Left ventricle myocardium inferior (tissue), 1 donor: ENCODE data around the gene OR2C3. TPM values are rescaled to one million over a fixed set of nuclear protein-coding genes. Genes with fewer than 3 reads are reported as not detected.

Experiments
- DNase-seq: peaks from one replicate; pipeline ENCODE4 v3.0.0-alpha.2; 2020
- H3K27ac ChIP-seq: fragments of 200-600 bp; replicated peaks from 2 replicates; pipeline ENCODE4 v1.8.0; 2021
- H3K27me3 ChIP-seq: fragments of 200-600 bp; 2 replicates; pipeline ENCODE4 v1.8.0; 2021; ENCODE audit warnings: low read depth
- H3K36me3 ChIP-seq: fragments of 200-600 bp; 2 replicates; pipeline ENCODE4 v1.8.0; 2021
- H3K4me1 ChIP-seq: fragments of 200-600 bp; 2 replicates; pipeline ENCODE4 v1.8.0; 2021
- H3K4me3 ChIP-seq: fragments of 200-600 bp; 2 replicates; pipeline ENCODE4 v1.8.0; 2021; ENCODE audit warnings: mild to moderate bottlenecking, moderate library complexity
- H3K9me3 ChIP-seq: fragments of 200-600 bp; replicated peaks from 2 replicates; pipeline ENCODE4 v1.8.0; 2021
- intact Hi-C: fragments of 100-400 bp; cut with micrococcal nuclease; formaldehyde crosslinking; loops from one replicate; pipeline ENCODE4 v1.11.0; 2022
- total RNA-seq: library from RNA; stranded (reverse); fragmentation: NEBNext Ultra II Directional; extraction: Animal tissue kit (Norgen Biotek cat#: 25700); gene quantifications from one replicate; pipeline ENCODE4 v1.2.1, GENCODE V29; 2021
- TF ChIP-seq, protein P1 (sequence below): fragments of 200-600 bp; IDR thresholded peaks from 2 replicates; pipeline ENCODE4 v1.8.0; 2021; ENCODE audit warnings: antibody characterized with exemption, mild to moderate bottlenecking, borderline replicate concordance
- donor health status: DM: no; HTN: yes; CAD: no; lungs with severe emphysema.

Gene OR2C3
- total RNA-seq, 1 donor from 2014 or later: not detected

GRCh38 chr1:247518613-247518891 is 17.7 kb downstream of the OR2C3 start:
- Histone ChIP-seq H3K4me3 (peak overlapping the region; percentile 30), H3K4me1 (no peaks in the 10 kb centered on the region), H3K27me3 (peaks cover 39% of the 10 kb centered on the region), H3K9me3 (peaks cover 4% of the 10 kb centered on the region), H3K36me3 (no peaks in the 10 kb centered on the region), H3K27ac (no peak overlapping the region)
- no peak for DNase-seq
- TF ChIP-seq, protein P1, sequence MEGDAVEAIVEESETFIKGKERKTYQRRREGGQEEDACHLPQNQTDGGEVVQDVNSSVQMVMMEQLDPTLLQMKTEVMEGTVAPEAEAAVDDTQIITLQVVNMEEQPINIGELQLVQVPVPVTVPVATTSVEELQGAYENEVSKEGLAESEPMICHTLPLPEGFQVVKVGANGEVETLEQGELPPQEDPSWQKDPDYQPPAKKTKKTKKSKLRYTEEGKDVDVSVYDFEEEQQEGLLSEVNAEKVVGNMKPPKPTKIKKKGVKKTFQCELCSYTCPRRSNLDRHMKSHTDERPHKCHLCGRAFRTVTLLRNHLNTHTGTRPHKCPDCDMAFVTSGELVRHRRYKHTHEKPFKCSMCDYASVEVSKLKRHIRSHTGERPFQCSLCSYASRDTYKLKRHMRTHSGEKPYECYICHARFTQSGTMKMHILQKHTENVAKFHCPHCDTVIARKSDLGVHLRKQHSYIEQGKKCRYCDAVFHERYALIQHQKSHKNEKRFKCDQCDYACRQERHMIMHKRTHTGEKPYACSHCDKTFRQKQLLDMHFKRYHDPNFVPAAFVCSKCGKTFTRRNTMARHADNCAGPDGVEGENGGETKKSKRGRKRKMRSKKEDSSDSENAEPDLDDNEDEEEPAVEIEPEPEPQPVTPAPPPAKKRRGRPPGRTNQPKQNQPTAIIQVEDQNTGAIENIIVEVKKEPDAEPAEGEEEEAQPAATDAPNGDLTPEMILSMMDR: no peak
- intact Hi-C loops: no loop called here

- no peaks in the 10 kb centered on the region for H3K4me1 ChIP-seq
- no peak for DNase-seq
- TF ChIP-seq, protein P1: no peak
- no peaks in the 10 kb centered on the region for H3K36me3 ChIP-seq
- no peak overlapping the region for H3K27ac ChIP-seq
- peak overlapping the region; percentile 30 for H3K4me3 ChIP-seq
- peaks cover 4% of the 10 kb centered on the region for H3K9me3 ChIP-seq
- peaks cover 44% of the 10 kb centered on the region for H3K27me3 ChIP-seq
- intact Hi-C loops: no loop called here
These were observed 18.2 kb downstream of the OR2C3 start for GRCh38 chr1:247517795-247518612.

GRCh38 chr1:247506831-247507230 is 29.4 kb downstream of the OR2C3 start:
- no peak for DNase-seq
- TF ChIP-seq, protein P1: no peak
- H3K36me3 ChIP-seq: no peaks in the 10 kb centered on the region
- H3K27me3 ChIP-seq: no peaks in the 10 kb centered on the region
- no peaks in the 10 kb centered on the region for H3K4me1 ChIP-seq
- H3K4me3 ChIP-seq: no peak overlapping the region
- H3K27ac ChIP-seq: no peak overlapping the region
- H3K9me3 ChIP-seq: peaks cover 5% of the 10 kb centered on the region
- intact Hi-C loops: no loop called here

DNA sequence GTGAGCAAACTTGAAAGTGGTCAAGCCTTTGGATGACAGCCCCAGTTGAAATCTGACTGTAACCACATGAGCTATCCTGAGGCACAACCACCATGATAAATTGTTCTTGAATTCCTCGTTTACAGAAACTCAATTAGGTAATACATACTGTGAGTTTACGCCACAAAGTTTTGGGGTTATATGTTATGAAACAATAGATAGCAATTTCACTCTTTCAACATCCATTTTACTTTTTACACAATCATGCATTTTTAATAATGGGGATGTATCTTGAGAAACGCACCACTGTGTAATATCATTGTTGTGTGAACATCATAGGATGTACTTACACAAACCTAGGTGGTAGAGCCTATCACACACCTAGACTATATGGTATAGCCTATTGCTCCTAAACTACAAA is 35.4 kb downstream of the OR2C3 start:
- Histone ChIP-seq H3K4me1 (no peaks in the 10 kb centered on the region), H3K27me3 (no peaks in the 10 kb centered on the region), H3K36me3 (no peaks in the 10 kb centered on the region), H3K9me3 (no peaks in the 10 kb centered on the region), H3K4me3 (no peak overlapping the region), H3K27ac (no peak overlapping the region)
- no peak for DNase-seq
- TF ChIP-seq, protein P1: no peak
- intact Hi-C loops: no loop called here

DNA sequence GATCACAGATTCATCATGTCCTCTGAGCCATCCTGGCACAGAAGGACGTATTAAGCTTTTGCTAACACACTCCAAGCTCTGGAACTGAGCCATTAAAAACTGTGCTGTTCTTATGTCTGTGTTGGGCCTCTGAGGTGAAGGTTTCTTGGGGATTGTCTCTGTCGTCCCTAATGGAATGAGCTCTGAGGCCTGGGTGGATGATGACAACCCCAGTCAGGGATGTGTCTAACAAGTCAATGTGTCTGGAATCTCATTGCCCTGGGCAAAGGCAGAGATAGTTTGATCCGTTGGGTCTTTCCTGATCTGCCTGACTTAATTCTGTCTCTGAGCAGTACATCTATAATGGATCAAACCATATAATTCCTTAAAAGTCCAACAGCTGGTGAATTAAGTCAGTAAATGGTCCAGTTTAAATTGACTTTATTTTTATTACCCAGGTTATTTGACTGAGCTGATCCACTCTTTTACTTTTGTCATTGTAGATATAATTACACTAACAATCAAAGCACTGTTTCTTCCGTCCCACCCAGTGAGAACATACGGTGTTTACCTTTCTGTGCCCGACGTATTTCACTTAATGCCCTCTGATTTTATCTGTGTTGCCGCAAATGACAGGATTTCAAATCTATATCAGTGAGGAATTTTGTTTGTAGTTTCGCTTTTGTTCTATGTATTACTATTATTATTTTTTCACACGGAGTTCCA is 39.5 kb downstream of the OR2C3 start:
- Histone ChIP-seq H3K9me3 (no peaks in the 10 kb centered on the region), H3K27ac (no peak overlapping the region), H3K4me3 (no peak overlapping the region), H3K36me3 (no peaks in the 10 kb centered on the region), H3K27me3 (peaks cover 31% of the 10 kb centered on the region), H3K4me1 (no peaks in the 10 kb centered on the region)
- intact Hi-C loops: no loop called here
- no peak for DNase-seq
- TF ChIP-seq, protein P1: no peak
